ENCODE measurements around the gene ZNF607.
"Not testable (repeated sequence)": the region's sequence is repeated elsewhere in the genome, so short reads cannot be mapped to it uniquely, and the experiment has no call there.

The ZNF607 gene

DNA sequence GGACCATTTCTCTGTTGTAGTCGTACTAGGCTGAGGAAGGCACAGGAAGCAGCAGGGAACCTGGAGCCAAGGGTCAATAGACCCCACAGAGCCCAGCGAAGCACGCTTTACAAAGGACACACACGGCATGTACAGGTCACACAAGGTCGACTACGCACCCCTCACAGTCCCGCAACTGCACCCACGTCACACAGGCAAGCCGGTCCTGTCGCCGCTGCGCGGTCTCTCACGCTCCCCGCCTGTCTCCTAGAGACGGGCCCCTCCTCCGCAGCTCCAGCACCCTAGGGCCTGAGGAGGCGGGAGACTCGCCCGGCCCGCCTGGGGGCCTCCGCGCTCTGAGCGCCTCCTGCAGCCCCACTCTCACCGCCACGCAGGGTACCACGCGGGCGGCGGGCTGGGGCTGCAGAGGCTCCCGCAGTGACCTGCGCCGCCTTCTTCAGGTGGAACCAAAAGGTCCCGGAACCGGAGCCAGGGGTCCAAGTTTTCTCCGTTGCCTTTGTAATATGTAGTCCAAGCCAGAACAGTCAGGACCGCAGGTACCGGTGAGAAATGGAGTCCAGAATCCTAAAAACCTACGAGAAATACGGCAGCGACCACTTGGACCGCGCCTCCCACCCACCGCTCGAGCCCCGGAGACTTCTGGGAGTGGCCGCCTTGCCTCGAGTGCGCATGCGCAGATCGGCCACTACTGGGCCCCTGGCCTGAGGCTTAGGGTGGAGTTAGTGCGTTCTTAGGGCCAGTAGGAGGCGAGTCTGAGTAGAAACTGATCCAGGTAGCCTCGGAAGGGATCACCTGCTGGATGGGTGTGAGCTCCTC is at the start of gene ZNF607:
Gene ZNF607, minus strand, starts transcription at position 651 of the 816 bp plus-strand sequence. CDS start 8,143 bp downstream, outside the sequence.
- DNase-seq (ENCODE audit: low read depth) = peak; percentile 60

DNA sequence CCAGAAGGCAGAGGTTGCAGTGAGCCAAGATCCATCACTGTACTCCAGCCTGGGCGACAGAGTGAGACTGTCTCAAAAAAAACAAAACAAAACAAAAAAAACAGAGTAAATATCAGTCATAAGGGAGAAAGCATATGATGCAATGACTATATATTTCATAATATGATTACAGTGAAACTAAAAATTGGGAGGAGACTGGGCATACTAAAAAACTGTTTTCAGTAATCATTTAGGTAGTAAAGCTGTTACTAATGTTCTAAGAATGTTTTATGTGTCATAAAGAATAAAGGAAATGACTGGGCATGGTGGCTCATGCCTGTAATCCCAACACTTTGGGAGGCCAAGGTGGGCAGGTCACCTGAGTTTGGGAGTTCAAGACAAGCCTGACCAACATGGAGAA is 43.9 kb upstream of the ZNF607 start:
- DNase-seq (ENCODE audit: low read depth) = no peak

DNA sequence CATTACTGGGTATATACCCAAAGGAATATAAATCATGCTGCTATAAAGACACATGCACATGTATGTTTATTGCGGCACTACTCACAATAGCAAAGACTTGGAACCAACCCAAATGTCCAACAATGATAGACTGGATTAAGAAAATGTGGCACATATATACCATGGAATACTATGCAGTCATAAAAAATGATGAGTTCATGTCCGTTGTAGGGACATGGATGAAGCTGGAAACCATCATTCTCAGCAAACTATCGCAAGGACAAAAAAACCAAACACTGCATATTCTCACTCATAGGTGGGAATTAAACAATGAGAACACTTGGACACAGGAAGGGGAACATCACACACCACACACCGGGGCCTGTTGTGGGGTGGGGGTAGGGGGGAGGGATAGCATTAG is 38.1 kb upstream of the ZNF607 start:
- not testable (repeated sequence) for DNase-seq (ENCODE audit: low read depth)

DNA sequence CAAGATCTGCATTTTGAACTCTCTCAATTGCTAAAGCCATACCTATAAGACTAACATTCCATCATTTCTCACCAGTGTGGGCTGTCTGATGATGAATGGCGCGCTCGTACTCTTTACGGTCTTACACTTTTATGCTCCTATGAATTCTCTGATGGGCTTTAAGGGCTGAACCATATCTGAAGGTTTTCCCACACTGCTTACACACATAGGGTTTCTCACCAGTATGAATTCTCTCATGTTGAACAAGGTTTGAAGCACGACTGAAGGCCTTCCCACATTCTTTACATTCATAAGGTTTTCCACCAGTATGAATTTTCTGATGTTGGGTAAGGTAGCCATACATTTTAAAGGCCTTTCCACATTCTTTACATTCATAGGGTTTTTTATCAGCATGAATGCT is 18.8 kb upstream of the ZNF607 start:
- DNase-seq (ENCODE audit: low read depth) = no peak

- no peak for DNase-seq (ENCODE audit: low read depth)
Measured at GRCh38 chr19:37725181-37725580, 5.6 kb upstream of the ZNF607 start.

- no peak for DNase-seq (ENCODE audit: low read depth)
Measured at GRCh38 chr19:37719927-37720265, 335 bp upstream of the ZNF607 start.

DNA sequence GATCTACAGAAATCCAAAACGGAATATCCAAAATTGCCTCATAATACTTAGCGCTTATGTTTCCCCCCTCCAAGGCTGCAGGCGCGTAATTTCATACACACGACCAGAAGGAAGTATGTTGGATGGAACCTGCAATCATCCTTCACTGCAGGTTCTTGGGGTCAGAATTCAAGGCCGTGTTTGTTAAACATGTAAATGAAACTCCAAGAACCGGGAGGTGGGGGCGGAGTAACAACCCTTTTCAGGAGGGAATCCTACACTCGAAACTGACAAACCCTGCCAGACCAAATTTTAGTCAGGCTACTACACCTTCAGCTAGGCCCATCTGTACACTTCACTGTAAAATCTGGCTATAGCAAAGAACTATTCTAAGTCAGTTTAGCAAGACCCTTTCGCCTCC is 1.3 kb downstream of the ZNF607 start:
- DNase-seq (ENCODE audit: low read depth) = no peak

DNA sequence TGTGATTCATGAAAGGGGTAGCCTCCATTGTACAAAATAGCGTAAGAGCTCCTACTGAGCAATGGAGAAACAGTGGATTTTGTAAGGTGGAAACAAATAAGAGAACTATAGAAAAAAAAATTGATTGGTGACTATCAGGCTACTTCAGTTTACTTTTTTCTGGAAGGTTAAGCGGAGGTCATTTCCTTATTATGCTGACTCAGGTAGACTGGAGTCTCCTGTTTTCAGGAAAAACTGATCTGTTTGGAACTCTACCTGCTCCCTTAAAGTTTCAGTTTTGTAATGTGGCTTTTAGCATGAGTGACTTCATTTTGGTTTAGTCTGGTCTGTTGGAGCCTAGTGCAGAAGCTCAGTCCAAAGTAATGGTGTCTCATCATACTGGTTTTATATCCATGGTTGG is 3.4 kb downstream of the ZNF607 start:
- no peak for DNase-seq (ENCODE audit: low read depth)

- no peak for DNase-seq (ENCODE audit: low read depth)
Measured at GRCh38 chr19:37706052-37706605, 13.4 kb downstream of the ZNF607 start.

DNA sequence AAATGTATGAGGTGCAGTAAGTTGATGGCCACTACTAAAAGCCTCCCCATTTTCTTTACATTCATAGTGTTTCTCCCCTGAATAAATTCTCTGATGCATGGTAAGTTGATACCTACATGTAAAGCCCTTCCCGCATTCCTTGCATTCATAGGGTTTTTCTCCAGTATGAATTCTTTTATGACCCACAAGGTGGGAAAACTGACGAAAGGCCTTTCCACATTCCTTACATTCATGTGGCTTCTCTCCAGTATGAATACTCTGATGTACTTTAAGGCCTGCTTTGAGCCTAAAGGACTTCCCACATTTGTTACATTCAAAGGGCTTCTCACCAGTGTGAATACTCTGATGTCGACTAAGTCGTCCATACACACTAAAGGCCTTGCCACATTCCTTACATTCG is 20.5 kb downstream of the ZNF607 start:
- DNase-seq (ENCODE audit: low read depth) = no peak

GRCh38 chr19:37698216-37698615 is 21.3 kb downstream of the ZNF607 start:
- DNase-seq (ENCODE audit: low read depth) = no peak

- DNase-seq (ENCODE audit: low read depth) = no peak
Measured at GRCh38 chr19:37695144-37695899, 24.2 kb downstream of the ZNF607 start.

DNA sequence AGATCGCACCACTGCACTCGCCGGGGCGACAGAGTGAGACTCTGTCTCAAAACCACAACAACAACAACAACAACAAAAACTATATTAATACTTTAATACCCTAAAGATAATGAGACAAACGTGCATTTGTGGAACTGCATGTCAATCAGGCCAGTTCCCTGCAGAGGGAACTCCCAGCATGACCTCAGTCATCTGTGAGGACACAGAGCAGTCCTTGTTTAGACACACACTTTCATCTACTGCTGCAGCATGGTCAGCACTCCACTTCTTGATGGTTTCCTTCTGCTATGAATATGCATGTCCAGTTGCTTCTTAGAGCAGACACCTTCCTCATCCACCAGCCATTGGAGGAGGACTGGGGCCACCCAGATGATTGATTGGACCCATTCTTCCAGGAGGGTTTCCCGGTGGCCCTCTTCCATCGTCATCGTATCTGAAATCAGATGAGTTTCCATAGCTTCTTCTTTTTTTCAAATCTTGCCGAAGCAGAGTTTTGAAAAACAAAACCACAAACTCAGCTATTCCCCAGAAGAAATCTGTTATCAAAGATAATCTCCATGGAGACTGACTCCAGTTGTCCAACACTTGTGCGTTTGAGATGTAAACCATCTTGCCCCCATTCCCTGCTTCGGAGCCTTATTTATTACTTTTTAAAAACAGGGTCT is 26.5 kb downstream of the ZNF607 start:
- no peak for DNase-seq (ENCODE audit: low read depth)

GRCh38 chr19:37691881-37692504 is 27.6 kb downstream of the ZNF607 start:
- DNase-seq (ENCODE audit: low read depth) = peak; percentile 59

GRCh38 chr19:37683520-37683919 is 36.0 kb downstream of the ZNF607 start:
- no peak for DNase-seq (ENCODE audit: low read depth)

- DNase-seq (ENCODE audit: low read depth) = no peak
Measured at GRCh38 chr19:37669450-37669914, 50.1 kb downstream of the ZNF607 start.

DNA sequence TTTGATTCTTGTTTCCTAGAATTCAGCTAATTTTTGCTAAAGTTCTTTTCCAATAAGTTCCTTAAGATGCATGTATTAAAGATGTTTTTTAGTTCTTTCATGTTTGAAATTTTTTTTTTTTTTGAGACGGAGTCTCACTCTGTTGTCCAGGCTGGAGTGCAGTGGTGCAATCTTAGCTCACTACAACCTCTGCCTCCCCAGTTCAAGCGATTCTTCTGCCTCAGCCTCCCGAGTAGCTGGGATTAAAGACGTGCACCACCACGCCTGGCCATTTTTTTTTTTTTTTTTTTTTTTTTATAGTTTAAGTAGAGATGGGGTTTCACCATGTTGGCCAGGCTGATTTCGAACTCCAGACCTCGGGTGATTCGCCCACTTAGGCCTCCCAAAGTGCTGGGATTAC is 62.4 kb downstream of the ZNF607 start:
- DNase-seq (ENCODE audit: low read depth) = not testable (repeated sequence)

GRCh38 chr19:37655689-37656371 is 63.7 kb downstream of the ZNF607 start:
- DNase-seq (ENCODE audit: low read depth) = peak; percentile 11

DNA sequence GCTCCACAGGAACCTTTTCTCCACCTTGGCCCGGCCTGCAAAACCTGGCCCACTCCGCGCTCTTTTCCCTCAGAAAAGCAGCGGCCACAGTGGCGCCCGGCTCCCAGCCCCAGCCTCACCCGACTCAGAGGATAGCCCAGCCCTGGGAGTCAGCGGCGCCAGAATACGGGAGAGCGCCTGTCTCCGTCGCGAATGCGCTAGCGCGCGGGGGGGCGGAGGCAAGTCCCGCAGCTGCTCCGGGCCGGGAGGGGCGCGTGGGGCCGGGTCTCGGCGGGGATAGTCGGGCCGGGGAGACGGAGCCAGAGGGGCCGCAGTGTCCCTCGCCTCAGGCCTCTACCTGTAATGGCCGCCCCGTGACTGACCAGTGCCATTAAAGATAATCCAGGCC is 64.3 kb downstream of the ZNF607 start, which contains the start of gene ZFP30:
Gene ZFP30, minus strand, starts transcription at position 165 of the 388 bp plus-strand sequence. CDS start 7,643 bp downstream, outside the sequence.
- peak; percentile 17 for DNase-seq (ENCODE audit: low read depth)

- no peak for DNase-seq (ENCODE audit: low read depth)
Measured at GRCh38 chr19:37654629-37655300, 64.8 kb downstream of the ZNF607 start.

- DNase-seq (ENCODE audit: low read depth) = no peak
Measured at GRCh38 chr19:37654118-37654517, 65.4 kb downstream of the ZNF607 start.
